ENCODE results near the gene CCDC149. TPM values are rescaled to one million over a fixed set of nuclear protein-coding genes. Genes with fewer than 3 reads are reported as not detected.

The CCDC149 gene
- total and polyA plus RNA-seq, 9 of the 15 experiments (the other 6 are each of a cell fraction or from before 2014, with no cell fraction given): 0.04 to 0.18 TPM; not detected in 7

- intact Hi-C loops (cut with micrococcal nuclease) (no loop called here), in situ Hi-C loops (cut with MboI) (no loop called here)
- no peaks in the 10 kb centered on the region for H3K79me2 ChIP-seq (ENCODE audit: control insufficient read depth, insufficient read depth, low read length)
- H3K36me3 ChIP-seq (ENCODE audit: control insufficient read depth, insufficient read depth, low read length): no peaks in the 10 kb centered on the region
- no peaks in the 10 kb centered on the region for H3K9me1 ChIP-seq (ENCODE audit: control insufficient read depth, insufficient read depth, low read length)
- WGBS (ENCODE audit: insufficient coverage, low coverage, missing lambda C conversion rate): 0% methylated on average over 9 of the region's 9 CpGs
- H3K9me3 ChIP-seq (replicated peaks; ENCODE audit: control insufficient read depth, insufficient read depth, low read depth, low read length): no peaks in the 10 kb centered on the region
- H3K9ac ChIP-seq (ENCODE audit: insufficient read depth in 1 of 2, low read depth in 2 of 2, low read length in 2 of 2): no peak overlapping the region
- no peak for ATAC-seq
- H3K4me1 ChIP-seq (replicated peaks in 1 of 2; ENCODE audit: control insufficient read depth in 2 of 2, insufficient read depth in 2 of 2, low read length in 2 of 2): no peaks in the 10 kb centered on the region
- POLR2A ChIA-PET: interaction anchor here (0.9 kb wide), 1 partner anchor 15 kb away, joined by 3 read pairs; no protein-coding TSS in a partner anchor
- H3K4me3 ChIP-seq: no peak overlapping the region
- no peak overlapping the region for H2AFZ ChIP-seq (ENCODE audit: low read depth, low read length)
- peaks cover 5 to 37% of the 10 kb centered on the region in 2 experiments; a peak in 4 of 5 replicates for H3K27me3 ChIP-seq (ENCODE audit: control insufficient read depth in 2 of 2, insufficient read depth in 2 of 2, low read length in 2 of 2)
- H3K27ac ChIP-seq (ENCODE audit: extremely low read depth, low read depth, low read length): no peak overlapping the region
- H3K4me2 ChIP-seq (ENCODE audit: insufficient read depth, low read length): no peak overlapping the region
- no peak for FAIRE-seq
- CTCF ChIA-PET (ENCODE audit: low intra/inter-chr PET ratio): no interaction called here
- BruUV-seq (replicated peaks): no TSS peak
- no peaks in the 10 kb centered on the region for H4K20me1 ChIP-seq (replicated peaks; ENCODE audit: control insufficient read depth, insufficient read depth, low read length)
- no peak for DNase-seq (ENCODE audit: extremely low read depth in 1 of 4, low spot score in 3 of 4)
- no peak for TF ChIP-seq DLX4 (CRISPR knock-in tag; IDR thresholded peaks at IDR 0.05)
- TF ChIP-seq MCM2 (IDR thresholded peaks at IDR 0.05; ENCODE audit: low read depth): no peak
- no peak for TF ChIP-seq ZNF75A (CRISPR knock-in tag; IDR thresholded peaks at IDR 0.05)
- TF ChIP-seq ZNF77 (CRISPR knock-in tag; IDR thresholded peaks at IDR 0.05): no peak
- TF ChIP-seq NR2F6 (CRISPR knock-in tag; IDR thresholded peaks at IDR 0.05): no peak
- TF ChIP-seq TBP (optimal IDR thresholded peaks at IDR 0.05; ENCODE audit: low read depth, low read length): no peak
- TF ChIP-seq RCOR1 (IDR thresholded peaks at IDR 0.05; ENCODE audit: borderline replicate concordance in 1 of 2, low read depth in 2 of 2, low read length in 2 of 2): no peak
- no peak for TF ChIP-seq MYBL2 (IDR thresholded peaks at IDR 0.05; ENCODE audit: low read depth)
- TF ChIP-seq MYBL2 (CRISPR knock-in tag; IDR thresholded peaks at IDR 0.05; ENCODE audit: borderline replicate concordance): no peak
- TF ChIP-seq ZBTB8A (IDR thresholded peaks at IDR 0.05; ENCODE audit: partially characterized antibody): no peak
- no peak for TF ChIP-seq STAT6 (CRISPR knock-in tag; IDR thresholded peaks at IDR 0.05)
- no peak for TF ChIP-seq AFF1 (IDR thresholded peaks at IDR 0.05; ENCODE audit: low read depth in 1 of 2, partially characterized antibody in 2 of 2)
- no peak for TF ChIP-seq MLX (CRISPR knock-in tag; conservative IDR thresholded peaks at IDR 0.05)
- TF ChIP-seq FOXJ3 (CRISPR knock-in tag; IDR thresholded peaks at IDR 0.05): no peak
Measured at GRCh38 chr4:24842356-24842755, 70.5 kb downstream of the CCDC149 start.
